Measurements from ENCODE around the gene SPRR2F.

GRCh38 chr1:153119491-153119971 is 6.2 kb upstream of the SPRR2F start:
- TF ChIP-seq, protein P1, sequence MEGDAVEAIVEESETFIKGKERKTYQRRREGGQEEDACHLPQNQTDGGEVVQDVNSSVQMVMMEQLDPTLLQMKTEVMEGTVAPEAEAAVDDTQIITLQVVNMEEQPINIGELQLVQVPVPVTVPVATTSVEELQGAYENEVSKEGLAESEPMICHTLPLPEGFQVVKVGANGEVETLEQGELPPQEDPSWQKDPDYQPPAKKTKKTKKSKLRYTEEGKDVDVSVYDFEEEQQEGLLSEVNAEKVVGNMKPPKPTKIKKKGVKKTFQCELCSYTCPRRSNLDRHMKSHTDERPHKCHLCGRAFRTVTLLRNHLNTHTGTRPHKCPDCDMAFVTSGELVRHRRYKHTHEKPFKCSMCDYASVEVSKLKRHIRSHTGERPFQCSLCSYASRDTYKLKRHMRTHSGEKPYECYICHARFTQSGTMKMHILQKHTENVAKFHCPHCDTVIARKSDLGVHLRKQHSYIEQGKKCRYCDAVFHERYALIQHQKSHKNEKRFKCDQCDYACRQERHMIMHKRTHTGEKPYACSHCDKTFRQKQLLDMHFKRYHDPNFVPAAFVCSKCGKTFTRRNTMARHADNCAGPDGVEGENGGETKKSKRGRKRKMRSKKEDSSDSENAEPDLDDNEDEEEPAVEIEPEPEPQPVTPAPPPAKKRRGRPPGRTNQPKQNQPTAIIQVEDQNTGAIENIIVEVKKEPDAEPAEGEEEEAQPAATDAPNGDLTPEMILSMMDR (IDR thresholded peaks at IDR 0.05): no peak
- TF ChIP-seq POLR2A (IDR thresholded peaks at IDR 0.05): no peak
